Fibroblast of lung (primary cell): ENCODE results near the gene SDHA. TPM values are rescaled to one million over a fixed set of nuclear protein-coding genes. Genes with fewer than 3 reads are reported as not detected.

Source experiments
- DNase-seq, 2 donors: peaks; one replicate each; pipeline versions ENCODE4 v3.0.0 to v3.0.0-alpha.2; 2010; ENCODE audit warnings: low read depth in 2 of 2
- H2AFZ ChIP-seq: 2 replicates; pipeline ENCODE4 v1.5.1; 2012; ENCODE audit warnings: low read length, control low read depth, inconsistent platforms
- H3K27ac ChIP-seq: 2 replicates; pipeline ENCODE4 v1.5.1; 2011; ENCODE audit warnings: low read length, control low read depth; ENCODE audit not compliant: insufficient read depth
- H3K27me3 ChIP-seq: 2 replicates; pipeline ENCODE4 v1.5.1; 2011; ENCODE audit warnings: mild to moderate bottlenecking, low read length; ENCODE audit not compliant: control insufficient read depth, insufficient read depth
- H3K36me3 ChIP-seq: 2 replicates; pipeline ENCODE4 v1.5.1; 2011; ENCODE audit warnings: low read length; ENCODE audit not compliant: control insufficient read depth, insufficient read depth
- H3K4me1 ChIP-seq: 2 replicates; pipeline ENCODE4 v1.5.1; 2011; ENCODE audit warnings: low read length; ENCODE audit not compliant: control insufficient read depth, insufficient read depth; ENCODE audit errors: extremely low read depth
- H3K4me2 ChIP-seq: 2 replicates; pipeline ENCODE4 v1.5.1; 2011; ENCODE audit warnings: low read length, control low read depth; ENCODE audit not compliant: insufficient read depth; ENCODE audit errors: extremely low read depth
- H3K4me3 ChIP-seq, 4 experiments: fragments of 200-600 bp in 1 of 4; sonication (generic) in 1 of 4; replicated peaks in 1 of 4; 2 replicates each; pipeline ENCODE4 v1.5.1; 2011 to 2016; ENCODE audit warnings: low read length in 4 of 4, low read depth in 3 of 4, mild to moderate bottlenecking in 3 of 4, control low read depth in 2 of 4, inconsistent platforms in 1 of 4, mixed read lengths in 1 of 4; ENCODE audit not compliant: insufficient read depth in 1 of 4; ENCODE audit errors: control extremely low read depth in 1 of 4
- H3K79me2 ChIP-seq: 2 replicates; pipeline ENCODE4 v1.5.1; 2012; ENCODE audit warnings: mild to moderate bottlenecking, low read length, inconsistent platforms; ENCODE audit not compliant: control insufficient read depth, insufficient read depth
- H3K9ac ChIP-seq: 2 replicates; pipeline ENCODE4 v1.5.1; 2011; ENCODE audit warnings: mild to moderate bottlenecking, low read length, control low read depth; ENCODE audit not compliant: insufficient read depth
- H3K9me3 ChIP-seq: 2 replicates; pipeline ENCODE4 v1.5.1; 2012; ENCODE audit warnings: low read depth, low read length; ENCODE audit not compliant: control insufficient read depth, insufficient read depth
- H4K20me1 ChIP-seq: 2 replicates; pipeline ENCODE4 v1.5.1; 2011; ENCODE audit warnings: low read length; ENCODE audit not compliant: control insufficient read depth, insufficient read depth; ENCODE audit errors: extremely low read depth
- CTCF ChIP-seq, 2 donors: IDR thresholded peaks in 1 of 2; conservative IDR thresholded peaks in 1 of 2; 1 replicate in 1 of 2; 2 replicates in 1 of 2; pipeline ENCODE4 v1.5.1; 2011 to 2012; ENCODE audit warnings: low read length in 2 of 2, control low read depth in 1 of 2, inconsistent platforms in 1 of 2, low read depth in 1 of 2, mild to moderate bottlenecking in 1 of 2
- EZH2 ChIP-seq: IDR thresholded peaks from 2 replicates; pipeline ENCODE4 v1.5.1; 2012; ENCODE audit warnings: low read length, control low read depth, mild to moderate bottlenecking; ENCODE audit errors: missing control alignments
- polyA plus RNA-seq, 2 donors: library from polyadenylated mRNA; depleted of rRNA in 1 of 2; stranded (reverse) in 1 of 2; unstranded in 1 of 2; fragments of >200 nt; gene quantifications; 2 replicates each; pipeline ENCODE4 v1.2.1, GENCODE V29; 2011 to 2012; ENCODE audit warnings: missing spikeins in 1 of 2
- total RNA-seq: library from RNA; depleted of rRNA; stranded (reverse); fragments of >200 nt; gene quantifications from 2 replicates; pipeline ENCODE4 v1.2.1, GENCODE V29; 2014

Gene SDHA
- total and polyA plus RNA-seq, 2 donors (not counting 1 experiment from before 2014, with no cell fraction given) = 89.6 to 150 TPM

GRCh38 chr5:170971-171800 is 46.9 kb upstream of the SDHA start:
- H3K79me2 ChIP-seq = no peaks in the 10 kb centered on the region
- H3K9ac ChIP-seq = no peak overlapping the region
- H3K9me3 ChIP-seq = no peaks in the 10 kb centered on the region
- no peak overlapping the region for H3K27ac ChIP-seq
- no peaks in the 10 kb centered on the region for H4K20me1 ChIP-seq
- no peak for TF ChIP-seq EZH2
- TF ChIP-seq CTCF (conservative IDR thresholded peaks at IDR 0.05 in 1 of 2, IDR thresholded peaks at IDR 0.05 in 1 of 2; ENCODE audit: low read depth in 1 of 2, low read length in 2 of 2) = no peak
- H3K4me1 ChIP-seq = peaks cover 18% of the 10 kb centered on the region
- H3K36me3 ChIP-seq = no peaks in the 10 kb centered on the region
- H3K4me2 ChIP-seq = no peak overlapping the region
- no peak for DNase-seq
- H2AFZ ChIP-seq = no peak overlapping the region
- H3K4me3 ChIP-seq = no peak overlapping the region
- no peaks in the 10 kb centered on the region for H3K27me3 ChIP-seq

- H3K4me2 ChIP-seq = no peak overlapping the region
- H3K4me3 ChIP-seq = no peak overlapping the region
- no peaks in the 10 kb centered on the region for H3K9me3 ChIP-seq
- TF ChIP-seq EZH2 (no peak), CTCF (conservative IDR thresholded peaks at IDR 0.05 in 1 of 2, IDR thresholded peaks at IDR 0.05 in 1 of 2; ENCODE audit: low read depth in 1 of 2, low read length in 2 of 2) (no peak)
- H3K27ac ChIP-seq = no peak overlapping the region
- H3K27me3 ChIP-seq = no peaks in the 10 kb centered on the region
- H3K36me3 ChIP-seq = no peaks in the 10 kb centered on the region
- peaks cover 18% of the 10 kb centered on the region for H3K4me1 ChIP-seq
- no peak overlapping the region for H3K9ac ChIP-seq
- no peaks in the 10 kb centered on the region for H4K20me1 ChIP-seq
- DNase-seq = no peak
- no peaks in the 10 kb centered on the region for H3K79me2 ChIP-seq
- H2AFZ ChIP-seq = no peak overlapping the region
Observed at GRCh38 chr5:171801-172331, 46.3 kb upstream of the SDHA start.

GRCh38 chr5:172421-172820 is 45.7 kb upstream of the SDHA start:
- Histone ChIP-seq H3K27me3 (no peaks in the 10 kb centered on the region), H3K9me3 (no peaks in the 10 kb centered on the region), H3K4me2 (no peak overlapping the region), H3K36me3 (no peaks in the 10 kb centered on the region), H3K4me1 (peaks cover 18% of the 10 kb centered on the region), H3K27ac (no peak overlapping the region), H3K79me2 (no peaks in the 10 kb centered on the region), H3K4me3 (no peak overlapping the region), H3K9ac (no peak overlapping the region), H4K20me1 (no peaks in the 10 kb centered on the region), H2AFZ (no peak overlapping the region)
- TF ChIP-seq CTCF (conservative IDR thresholded peaks at IDR 0.05 in 1 of 2, IDR thresholded peaks at IDR 0.05 in 1 of 2; ENCODE audit: low read depth in 1 of 2, low read length in 2 of 2) (no peak), EZH2 (no peak)
- DNase-seq = no peak
